ENCODE results near the gene CFB.

DNA sequence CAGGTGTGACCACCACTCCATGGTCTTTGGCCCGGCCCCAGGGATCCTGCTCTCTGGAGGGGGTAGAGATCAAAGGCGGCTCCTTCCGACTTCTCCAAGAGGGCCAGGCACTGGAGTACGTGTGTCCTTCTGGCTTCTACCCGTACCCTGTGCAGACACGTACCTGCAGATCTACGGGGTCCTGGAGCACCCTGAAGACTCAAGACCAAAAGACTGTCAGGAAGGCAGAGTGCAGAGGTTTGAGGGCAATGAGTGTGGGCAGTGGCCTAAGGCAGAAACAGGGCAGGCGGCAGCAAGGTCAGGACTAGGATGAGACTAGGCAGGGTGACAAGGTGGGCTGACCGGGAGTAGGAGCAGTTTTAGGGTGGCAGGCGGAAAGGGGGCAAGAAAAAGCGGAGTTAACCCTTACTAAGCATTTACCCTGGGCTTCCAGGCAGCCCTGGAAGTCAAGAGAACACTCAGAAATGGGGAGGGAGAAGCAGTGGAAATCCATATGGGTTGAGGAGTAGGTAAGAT is 533 bp downstream of the CFB start:
- no peak for TF ChIP-seq FOSL2 (IDR thresholded peaks at IDR 0.05; ENCODE audit: borderline replicate concordance, low read depth)
- no peak for TF ChIP-seq EP300 (IDR thresholded peaks at IDR 0.05; ENCODE audit: borderline replicate concordance in 1 of 2, low read depth in 1 of 2, low read length in 1 of 2)
- no peak for TF ChIP-seq RAD21 (IDR thresholded peaks at IDR 0.05; ENCODE audit: low read length)
- TF ChIP-seq, protein P1, sequence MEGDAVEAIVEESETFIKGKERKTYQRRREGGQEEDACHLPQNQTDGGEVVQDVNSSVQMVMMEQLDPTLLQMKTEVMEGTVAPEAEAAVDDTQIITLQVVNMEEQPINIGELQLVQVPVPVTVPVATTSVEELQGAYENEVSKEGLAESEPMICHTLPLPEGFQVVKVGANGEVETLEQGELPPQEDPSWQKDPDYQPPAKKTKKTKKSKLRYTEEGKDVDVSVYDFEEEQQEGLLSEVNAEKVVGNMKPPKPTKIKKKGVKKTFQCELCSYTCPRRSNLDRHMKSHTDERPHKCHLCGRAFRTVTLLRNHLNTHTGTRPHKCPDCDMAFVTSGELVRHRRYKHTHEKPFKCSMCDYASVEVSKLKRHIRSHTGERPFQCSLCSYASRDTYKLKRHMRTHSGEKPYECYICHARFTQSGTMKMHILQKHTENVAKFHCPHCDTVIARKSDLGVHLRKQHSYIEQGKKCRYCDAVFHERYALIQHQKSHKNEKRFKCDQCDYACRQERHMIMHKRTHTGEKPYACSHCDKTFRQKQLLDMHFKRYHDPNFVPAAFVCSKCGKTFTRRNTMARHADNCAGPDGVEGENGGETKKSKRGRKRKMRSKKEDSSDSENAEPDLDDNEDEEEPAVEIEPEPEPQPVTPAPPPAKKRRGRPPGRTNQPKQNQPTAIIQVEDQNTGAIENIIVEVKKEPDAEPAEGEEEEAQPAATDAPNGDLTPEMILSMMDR (IDR thresholded peaks at IDR 0.05) = no peak
- TF ChIP-seq, protein P2, sequence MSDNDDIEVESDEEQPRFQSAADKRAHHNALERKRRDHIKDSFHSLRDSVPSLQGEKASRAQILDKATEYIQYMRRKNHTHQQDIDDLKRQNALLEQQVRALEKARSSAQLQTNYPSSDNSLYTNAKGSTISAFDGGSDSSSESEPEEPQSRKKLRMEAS (IDR thresholded peaks at IDR 0.05; ENCODE audit: low read depth) = no peak
- TF ChIP-seq, protein P3, sequence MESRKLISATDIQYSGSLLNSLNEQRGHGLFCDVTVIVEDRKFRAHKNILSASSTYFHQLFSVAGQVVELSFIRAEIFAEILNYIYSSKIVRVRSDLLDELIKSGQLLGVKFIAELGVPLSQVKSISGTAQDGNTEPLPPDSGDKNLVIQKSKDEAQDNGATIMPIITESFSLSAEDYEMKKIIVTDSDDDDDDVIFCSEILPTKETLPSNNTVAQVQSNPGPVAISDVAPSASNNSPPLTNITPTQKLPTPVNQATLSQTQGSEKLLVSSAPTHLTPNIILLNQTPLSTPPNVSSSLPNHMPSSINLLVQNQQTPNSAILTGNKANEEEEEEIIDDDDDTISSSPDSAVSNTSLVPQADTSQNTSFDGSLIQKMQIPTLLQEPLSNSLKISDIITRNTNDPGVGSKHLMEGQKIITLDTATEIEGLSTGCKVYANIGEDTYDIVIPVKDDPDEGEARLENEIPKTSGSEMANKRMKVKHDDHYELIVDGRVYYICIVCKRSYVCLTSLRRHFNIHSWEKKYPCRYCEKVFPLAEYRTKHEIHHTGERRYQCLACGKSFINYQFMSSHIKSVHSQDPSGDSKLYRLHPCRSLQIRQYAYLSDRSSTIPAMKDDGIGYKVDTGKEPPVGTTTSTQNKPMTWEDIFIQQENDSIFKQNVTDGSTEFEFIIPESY (IDR thresholded peaks at IDR 0.05; ENCODE audit: borderline replicate concordance, low read depth) = no peak
- no peak for TF ChIP-seq SMC3 (IDR thresholded peaks at IDR 0.05; ENCODE audit: low read depth, low read length)
